Aorta (tissue), 5 donors: ENCODE data around the gene RNF115. TPM values are rescaled to one million over a fixed set of nuclear protein-coding genes. Genes with fewer than 3 reads are reported as not detected.
A peak's percentile ranks its signal among the peaks of the same experiment; 100 is the strongest.
"Not testable (repeated sequence)": the region's sequence is repeated elsewhere in the genome, so short reads cannot be mapped to it uniquely, and the experiment has no call there.

Source experiments
- ATAC-seq: fragments of 200-7000 bp; cut with Tn5 transposase; one replicate; pipeline ENCODE4 v1.9.1; 2022; ENCODE audit warnings: moderate library complexity; ENCODE audit not compliant: low FRiP score
- DNase-seq, 2 donors: peaks; one replicate each; pipeline ENCODE4 v3.0.0-alpha.2; 2020
- H3K27ac ChIP-seq, 2 donors: one replicate each; pipeline ENCODE4 v1.5.1; 2013; ENCODE audit warnings: low read length in 2 of 2, mild to moderate bottlenecking in 2 of 2, moderate library complexity in 2 of 2, control low read depth in 1 of 2, inconsistent platforms in 1 of 2, low read depth in 1 of 2
- H3K27me3 ChIP-seq, 2 donors: one replicate each; pipeline ENCODE4 v1.6.1; 2013; ENCODE audit warnings: control low read depth in 1 of 2, low read length in 1 of 2, mild to moderate bottlenecking in 1 of 2, moderate library complexity in 1 of 2; ENCODE audit not compliant: insufficient read depth in 2 of 2, control insufficient read depth in 1 of 2
- H3K36me3 ChIP-seq, 2 donors: one replicate each; pipeline ENCODE4 v1.6.1; 2013; ENCODE audit warnings: control low read depth in 1 of 2, low read length in 1 of 2, mild to moderate bottlenecking in 1 of 2; ENCODE audit not compliant: insufficient read depth in 2 of 2, control insufficient read depth in 1 of 2
- H3K4me1 ChIP-seq, 2 donors: one replicate each; pipeline ENCODE4 v1.6.1; 2013; ENCODE audit warnings: low read length in 2 of 2, control low read depth in 1 of 2, mild to moderate bottlenecking in 1 of 2, moderate library complexity in 1 of 2; ENCODE audit not compliant: insufficient read depth in 2 of 2, control insufficient read depth in 1 of 2
- H3K4me3 ChIP-seq, 2 donors: one replicate each; pipeline ENCODE4 v1.5.1; 2013; ENCODE audit warnings: low read length in 2 of 2, control low read depth in 1 of 2, mild to moderate bottlenecking in 1 of 2
- H3K9me3 ChIP-seq: one replicate; pipeline ENCODE4 v1.6.1; 2013; ENCODE audit warnings: mild to moderate bottlenecking, low read length; ENCODE audit not compliant: control insufficient read depth
- WGBS, 2 donors: extraction: QIAGEN DNeasy Blood & Tissue Kit; methylation state at CpG; one replicate each; pipeline ENCODE4 v1.1.7; 2013; 5-methylcytosine and 5-hydroxymethylcytosine counted together
- intact Hi-C, 2 donors: fragments of 100-400 bp; cut with DNase I; formaldehyde crosslinking; loops; one replicate each; pipeline versions ENCODE4 v1.14.2 to v1.15.0; 2022
- polyA plus RNA-seq, 2 donors: library from polyadenylated mRNA; stranded (reverse); fragments of 200-250 nt; gene quantifications; one replicate each; pipeline ENCODE4 v1.2.3, GENCODE V29; 2013
- total RNA-seq, 2 donors: library from RNA; stranded (reverse); fragmentation: NEBNext Ultra II Directional; extraction: Animal tissue kit (Norgen Biotek cat#: 25700); gene quantifications; one replicate each; pipeline ENCODE4 v1.2.1, GENCODE V29; 2021
- donor health status: healthy with polysubstance abuse.
- donor health status: Bipolar disorder and iron deficiency.
- donor health status: DM: no; HTN: no; CAD: no.
- donor health status: DM: no; HTN: no; CAD: no.
- donor health status: DM: yes; HTN: yes; CAD: no.

Gene RNF115
- total and polyA plus RNA-seq, 4 donors = 13.3 to 60.3 (median 22.1) TPM

DNA sequence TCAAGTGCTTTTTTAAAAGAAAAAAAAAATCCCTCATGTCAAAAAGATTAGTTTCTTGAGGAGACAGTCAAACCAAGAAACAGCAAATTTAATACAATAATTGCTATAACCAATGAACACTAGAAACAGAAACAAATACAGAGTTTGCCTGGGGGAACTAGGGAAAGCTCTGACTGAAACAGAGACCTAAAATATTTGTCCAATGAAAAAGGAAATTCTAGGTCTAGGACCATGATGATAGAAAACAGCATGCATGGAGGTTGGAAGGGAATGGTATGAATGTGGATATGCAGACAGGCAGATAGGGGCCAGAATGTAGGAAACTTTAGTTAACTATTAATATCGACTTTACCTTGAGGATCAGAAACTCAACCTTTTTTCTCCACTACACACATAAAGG, 31.4 kb downstream of the RNF115 start:
- intact Hi-C loops = no loop called here
- Histone ChIP-seq H3K4me3 (no peak overlapping the region), H3K36me3 (peaks cover 0 to 4% of the 10 kb centered on the region in 2 donors), H3K27me3 (no peaks in the 10 kb centered on the region), H3K4me1 (peaks cover 0 to 4% of the 10 kb centered on the region in 2 donors), H3K9me3 (no peaks in the 10 kb centered on the region), H3K27ac (no peak overlapping the region)
- 82 to 85% methylated on average over 1 of the region's 1 CpG for WGBS, 2 donors
- ATAC-seq (no peak), DNase-seq (no peak)

DNA sequence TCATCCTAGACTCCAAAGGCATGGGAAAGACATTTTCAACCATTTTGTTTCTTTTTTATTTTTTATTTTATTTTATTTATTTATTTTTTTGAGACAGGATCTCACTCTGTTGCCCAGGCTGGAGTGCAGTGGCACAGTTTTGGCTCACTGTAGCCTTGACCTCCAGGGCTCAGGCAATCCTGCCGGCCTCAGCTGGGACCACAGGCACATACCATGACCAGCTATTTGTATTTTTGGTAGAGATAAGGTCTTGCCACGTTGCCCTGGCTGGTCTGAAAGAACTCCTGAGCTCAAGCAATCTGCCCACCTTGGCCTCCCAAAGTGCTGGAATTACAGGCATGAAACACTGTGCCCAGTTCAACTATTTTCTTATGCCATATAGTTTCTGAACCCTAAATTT, 32.0 kb downstream of the RNF115 start:
- H3K36me3 ChIP-seq, intact Hi-C loops, ATAC-seq, DNase-seq, H3K4me3 ChIP-seq, H3K4me1 ChIP-seq, H3K27me3 ChIP-seq, H3K9me3 ChIP-seq: not testable (repeated sequence)
- peak overlapping the region in 1 of 2 donors; percentile 10 for H3K27ac ChIP-seq
- WGBS, 2 donors = 27 to 28% methylated on average over 2 of the region's 2 CpGs

DNA sequence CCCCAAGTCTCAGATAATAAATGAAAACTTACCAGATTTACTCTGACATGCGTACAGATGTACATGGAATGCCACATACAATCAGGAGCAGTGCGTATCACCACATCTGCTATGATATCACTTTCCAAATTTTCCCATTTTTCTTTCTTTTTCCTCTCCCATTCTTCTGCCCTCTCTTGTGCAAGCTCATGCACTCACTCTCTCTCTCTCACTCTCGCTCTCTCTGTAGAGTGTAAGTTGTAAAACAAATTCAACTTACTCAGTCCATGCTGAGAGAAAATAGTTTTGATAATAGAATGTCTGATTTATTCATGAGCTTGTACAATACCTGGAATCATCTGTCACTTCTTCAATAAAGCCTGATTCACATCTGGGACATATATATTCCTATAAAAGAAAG, 35.3 kb downstream of the RNF115 start:
- Histone ChIP-seq H3K9me3 (no peaks in the 10 kb centered on the region), H3K27me3 (no peaks in the 10 kb centered on the region), H3K36me3 (peaks cover 0 to 4% of the 10 kb centered on the region in 2 donors), H3K4me3 (no peak overlapping the region), H3K27ac (no peak overlapping the region), H3K4me1 (peaks cover 0 to 6% of the 10 kb centered on the region in 2 donors)
- ATAC-seq (no peak), DNase-seq (no peak)
- intact Hi-C loops = no loop called here
- 98 to 100% methylated on average over 3 of the region's 3 CpGs for WGBS, 2 donors

DNA sequence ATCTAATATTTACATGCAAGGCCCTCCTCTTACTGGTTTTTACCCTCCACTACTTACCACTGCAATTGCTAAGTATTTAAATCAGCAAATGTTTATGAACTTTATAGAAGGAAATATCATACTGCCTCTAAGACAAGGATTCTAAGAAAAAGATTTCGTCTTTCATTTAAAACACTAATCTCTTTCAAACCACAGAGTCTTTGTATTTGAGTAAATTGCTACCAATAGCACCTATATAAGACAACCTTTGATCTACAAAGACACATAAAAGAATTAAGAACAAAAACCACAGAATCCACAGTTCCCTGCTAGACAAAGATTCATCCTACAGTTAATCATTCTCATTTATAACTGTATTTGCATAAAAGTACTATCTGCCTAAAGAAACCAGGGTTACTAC, 37.6 kb downstream of the RNF115 start:
- DNase-seq (no peak), ATAC-seq (no peak)
- Histone ChIP-seq H3K4me1 (peaks cover 0 to 6% of the 10 kb centered on the region in 2 donors), H3K4me3 (no peak overlapping the region), H3K27me3 (no peaks in the 10 kb centered on the region), H3K36me3 (peaks cover 0 to 4% of the 10 kb centered on the region in 2 donors), H3K9me3 (no peaks in the 10 kb centered on the region), H3K27ac (no peak overlapping the region)
- WGBS, 2 donors = 67 to 72% methylated on average over 1 of the region's 1 CpG
- intact Hi-C loops = no loop called here

DNA sequence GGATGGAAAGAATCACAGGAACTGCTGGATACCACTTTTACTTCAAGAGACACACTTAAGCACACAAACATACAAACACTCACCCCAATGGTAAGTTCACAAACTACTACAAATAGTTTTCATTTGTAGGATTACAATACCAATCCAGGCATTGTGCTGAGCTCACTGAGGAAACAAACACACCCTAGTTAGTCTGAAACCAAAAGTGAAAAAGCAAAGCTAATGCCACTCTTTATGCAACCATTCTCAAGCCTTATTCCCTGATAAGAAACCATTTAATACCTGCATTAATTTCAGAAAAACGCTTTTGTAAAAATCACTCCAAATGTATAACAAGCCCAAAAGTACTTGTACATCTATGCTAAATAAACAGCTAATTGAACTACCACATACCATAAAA, 38.3 kb downstream of the RNF115 start:
- H3K9me3 ChIP-seq = no peaks in the 10 kb centered on the region
- no peaks in the 10 kb centered on the region for H3K27me3 ChIP-seq
- intact Hi-C loops = no loop called here
- no peak overlapping the region for H3K4me3 ChIP-seq
- H3K36me3 ChIP-seq = peaks cover 0 to 4% of the 10 kb centered on the region in 2 donors
- 76 to 77% methylated on average over 1 of the region's 1 CpG for WGBS, 2 donors
- ATAC-seq (no peak), DNase-seq (no peak)
- no peak overlapping the region for H3K27ac ChIP-seq
- H3K4me1 ChIP-seq = peaks cover 0 to 6% of the 10 kb centered on the region in 2 donors

GRCh38 chr1:145784409-145784808, 39.5 kb downstream of the RNF115 start:
- peak overlapping the region in 1 of 2 donors; percentile 90 for H3K27ac ChIP-seq
- no peaks in the 10 kb centered on the region for H3K27me3 ChIP-seq
- WGBS, 2 donors = 8 to 12% methylated on average over 3 of the region's 3 CpGs
- DNase-seq = no peak
- ATAC-seq = no peak
- peaks cover 0 to 6% of the 10 kb centered on the region in 2 donors for H3K4me1 ChIP-seq
- H3K4me3 ChIP-seq = peak overlapping the region; percentile 86 to 96
- intact Hi-C loops = loop anchor here in 1 of 2 donors (5.0 kb wide), 1 partner anchor 38 kb away; the partner anchor contains the start of genes POLR3C and RNF115
- H3K36me3 ChIP-seq = peaks cover 0 to 4% of the 10 kb centered on the region in 2 donors
- H3K9me3 ChIP-seq = no peaks in the 10 kb centered on the region

- H3K27me3 ChIP-seq = no peaks in the 10 kb centered on the region
- WGBS, 2 donors = 18 to 25% methylated on average over 10 of the region's 10 CpGs
- no peak for DNase-seq
- peaks cover 0 to 6% of the 10 kb centered on the region in 2 donors for H3K4me1 ChIP-seq
- peak overlapping the region; percentile 52 to 86 for H3K4me3 ChIP-seq
- no peaks in the 10 kb centered on the region for H3K9me3 ChIP-seq
- peak; percentile 80 for ATAC-seq
- H3K27ac ChIP-seq = peak overlapping the region; percentile 93 to 99
- intact Hi-C loops = loop anchor here in 1 of 2 donors (5.0 kb wide), 1 partner anchor 40 kb away; the partner anchor contains the start of genes POLR3C and RNF115
- H3K36me3 ChIP-seq = no peaks in the 10 kb centered on the region
Observed at GRCh38 chr1:145782272-145783099, 41.4 kb downstream of the RNF115 start.

- H3K4me3 ChIP-seq = no peak overlapping the region
- DNase-seq (no peak), ATAC-seq (no peak)
- no peaks in the 10 kb centered on the region for H3K36me3 ChIP-seq
- intact Hi-C loops = no loop called here
- WGBS, 2 donors = 76 to 81% methylated on average over 1 of the region's 1 CpG
- H3K9me3 ChIP-seq = no peaks in the 10 kb centered on the region
- no peaks in the 10 kb centered on the region for H3K27me3 ChIP-seq
- H3K4me1 ChIP-seq = peaks cover 0 to 7% of the 10 kb centered on the region in 2 donors
- no peak overlapping the region for H3K27ac ChIP-seq
Observed at GRCh38 chr1:145778146-145778540, 45.8 kb downstream of the RNF115 start.
